ENCODE measurements around the gene FAM184A. TPM values are rescaled to one million over a fixed set of nuclear protein-coding genes. Genes with fewer than 3 reads are reported as not detected.

FAM184A gene
- total and polyA plus RNA-seq, 2 donors (not counting 3 experiments of a cell fraction or from before 2014, with no cell fraction given), result 0.04 to 0.84 TPM

DNA sequence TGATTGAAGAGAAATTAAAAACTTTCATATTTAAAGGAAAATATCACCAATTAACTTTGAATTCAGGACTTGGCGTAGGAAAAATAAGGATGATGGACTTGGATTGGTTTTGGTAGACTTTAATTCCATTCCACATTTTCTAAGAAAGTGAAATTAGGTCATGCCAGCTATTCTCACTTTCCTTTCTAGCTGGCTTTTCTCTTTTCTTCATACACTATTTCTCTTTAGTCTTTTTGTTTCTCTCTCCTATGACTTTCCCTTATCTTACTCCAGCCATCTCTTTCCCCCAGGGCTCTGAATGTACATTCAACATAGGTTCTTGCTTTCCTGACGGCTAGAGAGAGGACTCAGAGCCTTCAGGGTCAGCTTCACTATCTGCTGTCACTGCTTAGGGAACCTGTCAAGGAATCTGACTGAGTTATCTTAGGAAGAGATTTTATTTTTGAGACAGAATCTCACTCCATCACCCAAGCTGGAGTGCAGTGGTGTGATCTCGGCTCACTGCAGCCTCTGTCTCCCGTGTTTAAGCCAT lies 82.1 kb downstream of the FAM184A start:
- no peak overlapping the region for H3K9ac ChIP-seq (replicated peaks; ENCODE audit: extremely low read depth, insufficient read depth, low read length)
- no peaks in the 10 kb centered on the region for H4K20me1 ChIP-seq (replicated peaks; ENCODE audit: control insufficient read depth, extremely low read depth, insufficient read depth, low read length)
- H2AFZ ChIP-seq (ENCODE audit: low read depth, low read length), result no peak overlapping the region
- POLR2A ChIA-PET, result no interaction called here
- intact Hi-C loops (cut with micrococcal nuclease), result no loop called here
- CTCF ChIA-PET, result interaction anchor here (0.9 kb wide), 1 partner anchor 16 kb away, joined by 3 read pairs; no protein-coding TSS in a partner anchor
- H3K4me2 ChIP-seq (ENCODE audit: insufficient read depth, low read length), result no peak overlapping the region
- no peaks in the 10 kb centered on the region for H3K9me3 ChIP-seq (replicated peaks; ENCODE audit: control insufficient read depth, insufficient read depth, low read length)
- no peaks in the 10 kb centered on the region for H3K9me1 ChIP-seq (replicated peaks; ENCODE audit: control insufficient read depth, extremely low read depth, insufficient read depth, low read length)
- no peak for TF ChIP-seq JUN (IDR thresholded peaks at IDR 0.05; ENCODE audit: borderline replicate concordance, insufficient read depth, insufficient read length, low read depth)
- TF ChIP-seq POLR2AphosphoS5 (IDR thresholded peaks at IDR 0.05; ENCODE audit: insufficient read depth, low read depth, low read length), result no peak
- no peak for TF ChIP-seq EZH2 (IDR thresholded peaks at IDR 0.05; ENCODE audit: borderline replicate concordance, low read depth, low read length, severe bottlenecking)
- no peak overlapping the region for H3K4me3 ChIP-seq (replicated peaks in 1 of 3; ENCODE audit: insufficient read depth in 1 of 3, low read depth in 1 of 3, low read length in 3 of 3)
- H3K79me2 ChIP-seq (ENCODE audit: control insufficient read depth, insufficient read depth, low read length), result no peaks in the 10 kb centered on the region
- dilution Hi-C loops (cut with MboI; ENCODE audit: extremely low pct_ligation_motif_present, low sequenced_read_pairs), result no loop called here
- H3K36me3 ChIP-seq (ENCODE audit: control insufficient read depth in 2 of 2, extremely low read depth in 1 of 2, insufficient read depth in 2 of 2, low read length in 2 of 2), result no peaks in the 10 kb centered on the region
- no peak overlapping the region for H3K27ac ChIP-seq (ENCODE audit: insufficient read depth, low read depth, low read length)
- H3K27me3 ChIP-seq (ENCODE audit: control insufficient read depth in 2 of 2, insufficient read depth in 2 of 2, low read length in 2 of 2), result no peaks in the 10 kb centered on the region
- no peak for DNase-seq (ENCODE audit: low read depth, low spot score)
- FAIRE-seq, result no peak
- no TSS peak for BruUV-seq (replicated peaks)
- H3K4me1 ChIP-seq (ENCODE audit: control insufficient read depth, extremely low read depth, insufficient read depth, low read length), result no peaks in the 10 kb centered on the region

DNA sequence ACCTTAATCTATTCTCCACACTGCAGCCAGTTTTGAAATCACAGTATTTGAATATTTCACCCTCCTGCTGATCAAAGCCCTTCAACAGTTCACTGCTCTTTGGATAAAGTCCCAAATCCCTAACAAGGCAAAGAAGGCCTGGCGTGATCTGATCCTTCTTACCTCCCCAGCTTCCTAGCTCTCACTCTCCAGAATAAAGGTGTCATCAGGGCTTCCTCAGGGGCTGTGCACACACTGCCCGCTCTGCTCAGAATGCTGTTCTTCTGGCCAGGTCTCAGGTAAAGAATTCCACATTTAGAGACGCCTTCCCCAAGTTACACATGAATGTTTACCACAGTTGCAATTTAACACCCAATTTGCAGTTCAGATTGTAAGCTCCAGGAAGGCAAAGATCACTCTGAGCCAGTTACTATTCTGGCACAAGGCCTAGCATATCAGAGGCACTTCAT lies 84.6 kb downstream of the FAM184A start:
- intact Hi-C loops (cut with micrococcal nuclease) (no loop called here), dilution Hi-C loops (cut with MboI; ENCODE audit: extremely low pct_ligation_motif_present, low sequenced_read_pairs) (no loop called here)
- no peak for TF ChIP-seq GATA2 (IDR thresholded peaks at IDR 0.05; ENCODE audit: insufficient read depth, insufficient read length, low read depth, low read length)
- no peak for TF ChIP-seq POLR2AphosphoS5 (IDR thresholded peaks at IDR 0.05; ENCODE audit: insufficient read depth, low read depth, low read length)
- no peak for TF ChIP-seq JUN (IDR thresholded peaks at IDR 0.05; ENCODE audit: borderline replicate concordance, insufficient read depth, insufficient read length, low read depth)
- TF ChIP-seq MYC (IDR thresholded peaks at IDR 0.05; ENCODE audit: low read depth, low read length), result no peak
- TF ChIP-seq FOS (IDR thresholded peaks at IDR 0.05; ENCODE audit: borderline replicate concordance, insufficient read depth, low read length), result no peak
- no peak for TF ChIP-seq EZH2 (IDR thresholded peaks at IDR 0.05; ENCODE audit: borderline replicate concordance, low read depth, low read length, severe bottlenecking)
- TF ChIP-seq, protein P1, sequence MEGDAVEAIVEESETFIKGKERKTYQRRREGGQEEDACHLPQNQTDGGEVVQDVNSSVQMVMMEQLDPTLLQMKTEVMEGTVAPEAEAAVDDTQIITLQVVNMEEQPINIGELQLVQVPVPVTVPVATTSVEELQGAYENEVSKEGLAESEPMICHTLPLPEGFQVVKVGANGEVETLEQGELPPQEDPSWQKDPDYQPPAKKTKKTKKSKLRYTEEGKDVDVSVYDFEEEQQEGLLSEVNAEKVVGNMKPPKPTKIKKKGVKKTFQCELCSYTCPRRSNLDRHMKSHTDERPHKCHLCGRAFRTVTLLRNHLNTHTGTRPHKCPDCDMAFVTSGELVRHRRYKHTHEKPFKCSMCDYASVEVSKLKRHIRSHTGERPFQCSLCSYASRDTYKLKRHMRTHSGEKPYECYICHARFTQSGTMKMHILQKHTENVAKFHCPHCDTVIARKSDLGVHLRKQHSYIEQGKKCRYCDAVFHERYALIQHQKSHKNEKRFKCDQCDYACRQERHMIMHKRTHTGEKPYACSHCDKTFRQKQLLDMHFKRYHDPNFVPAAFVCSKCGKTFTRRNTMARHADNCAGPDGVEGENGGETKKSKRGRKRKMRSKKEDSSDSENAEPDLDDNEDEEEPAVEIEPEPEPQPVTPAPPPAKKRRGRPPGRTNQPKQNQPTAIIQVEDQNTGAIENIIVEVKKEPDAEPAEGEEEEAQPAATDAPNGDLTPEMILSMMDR (IDR thresholded peaks at IDR 0.05; ENCODE audit: extremely low read depth in 1 of 2, insufficient read depth in 1 of 2, low read depth in 1 of 2, low read length in 2 of 2), result no peak
- TF ChIP-seq, protein P2, sequence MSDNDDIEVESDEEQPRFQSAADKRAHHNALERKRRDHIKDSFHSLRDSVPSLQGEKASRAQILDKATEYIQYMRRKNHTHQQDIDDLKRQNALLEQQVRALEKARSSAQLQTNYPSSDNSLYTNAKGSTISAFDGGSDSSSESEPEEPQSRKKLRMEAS (IDR thresholded peaks at IDR 0.05; ENCODE audit: insufficient read depth, insufficient read length), result no peak
- no peak for TF ChIP-seq POLR2A (IDR thresholded peaks at IDR 0.05; ENCODE audit: low read depth, low read length)
- CTCF ChIA-PET, result no interaction called here
- Histone ChIP-seq H3K79me2 (ENCODE audit: control insufficient read depth, insufficient read depth, low read length) (no peaks in the 10 kb centered on the region), H3K9me1 (replicated peaks; ENCODE audit: control insufficient read depth, extremely low read depth, insufficient read depth, low read length) (no peaks in the 10 kb centered on the region), H3K27me3 (ENCODE audit: control insufficient read depth in 2 of 2, insufficient read depth in 2 of 2, low read length in 2 of 2) (no peaks in the 10 kb centered on the region), H2AFZ (ENCODE audit: low read depth, low read length) (no peak overlapping the region), H4K20me1 (replicated peaks; ENCODE audit: control insufficient read depth, extremely low read depth, insufficient read depth, low read length) (no peaks in the 10 kb centered on the region), H3K27ac (ENCODE audit: insufficient read depth, low read depth, low read length) (no peak overlapping the region), H3K36me3 (ENCODE audit: control insufficient read depth in 2 of 2, extremely low read depth in 1 of 2, insufficient read depth in 2 of 2, low read length in 2 of 2) (no peaks in the 10 kb centered on the region), H3K9me3 (replicated peaks; ENCODE audit: control insufficient read depth, insufficient read depth, low read length) (no peaks in the 10 kb centered on the region), H3K9ac (replicated peaks; ENCODE audit: extremely low read depth, insufficient read depth, low read length) (no peak overlapping the region), H3K4me3 (replicated peaks in 1 of 3; ENCODE audit: insufficient read depth in 1 of 3, low read depth in 1 of 3, low read length in 3 of 3) (no peak overlapping the region), H3K4me1 (ENCODE audit: control insufficient read depth, extremely low read depth, insufficient read depth, low read length) (no peaks in the 10 kb centered on the region), H3K4me2 (ENCODE audit: insufficient read depth, low read length) (no peak overlapping the region)
- POLR2A ChIA-PET, result no interaction called here
- FAIRE-seq (no peak), DNase-seq (ENCODE audit: low read depth, low spot score) (no peak)
- no TSS peak for BruUV-seq (replicated peaks)

All from endothelial cell of umbilical vein (primary cell).